K562 (cell line): ENCODE measurements around the gene CCDC148. TPM values are rescaled to one million over a fixed set of nuclear protein-coding genes. Genes with fewer than 3 reads are reported as not detected.

Experiments
- ATAC-seq: fragments of 200-7000 bp; cut with Tn5 transposase; 3 replicates; pipeline ENCODE4 v1.9.1; 2020; ENCODE audit warnings: moderate library complexity
- BruUV-seq: library from RNA; stranded (reverse); fragments of 400-500 nt; replicated peaks from 2 replicates; lab custom pipeline; 2021; lab: Mats Ljungman, UMichigan
- CTCF ChIA-PET: fragments of 300-600 bp; formaldehyde crosslinking; extraction: SDS; loops from one replicate; lab custom pipeline; 2021; ENCODE audit warnings: low intra/inter-chr PET ratio; lab: Yijun Ruan, JAX
- POLR2A ChIA-PET: fragments of 300-600, 350-650 bp; sonication (Branson Sonifier 250); formaldehyde crosslinking; extraction: SDS; loops from one replicate; lab custom pipeline; 2021; ENCODE audit warnings: antibody characterized with exemption, inconsistent platforms; lab: Yijun Ruan, JAX
- DNase-seq, 4 experiments: peaks; one replicate each; pipeline versions ENCODE4 v3.0.0 to v3.0.0-alpha.2; 2011 to 2018; ENCODE audit warnings: low spot score in 3 of 4, mixed read lengths in 3 of 4; ENCODE audit errors: extremely low read depth in 1 of 4
- FAIRE-seq: peaks from 2 replicates; lab custom pipeline; 2011; peaks lifted over from hg19 to GRCh38; lab: Jason Lieb, UNC
- H2AFZ ChIP-seq: 2 replicates; pipeline ENCODE4 v1.6.0; 2011; ENCODE audit warnings: low read depth, low read length, control low read depth, inconsistent platforms
- H3K27ac ChIP-seq: fragments of 200-600 bp; 3 replicates; pipeline ENCODE4 v1.8.0; 2011; ENCODE audit warnings: low read depth, mild to moderate bottlenecking, control low read depth, inconsistent platforms, low read length, moderate library complexity, mixed read lengths; ENCODE audit errors: extremely low read depth
- H3K27me3 ChIP-seq, 2 experiments: fragments of 300-600 bp in 1 of 2; 2 replicates in 1 of 2; 3 replicates in 1 of 2; pipeline versions ENCODE4 v1.6.0 to v1.8.0; 2011; ENCODE audit warnings: inconsistent platforms in 2 of 2, low read length in 2 of 2, mild to moderate bottlenecking in 1 of 2, mixed read lengths in 1 of 2, moderate library complexity in 1 of 2; ENCODE audit not compliant: control insufficient read depth in 2 of 2, insufficient read depth in 2 of 2
- H3K36me3 ChIP-seq: fragments of 300-600 bp; 3 replicates; pipeline ENCODE4 v1.8.0; 2011; ENCODE audit warnings: mild to moderate bottlenecking, low read length, inconsistent platforms; ENCODE audit not compliant: control insufficient read depth, insufficient read depth
- H3K4me1 ChIP-seq, 2 experiments: fragments of 200-600 bp in 1 of 2; replicated peaks in 1 of 2; 2 replicates in 1 of 2; 3 replicates in 1 of 2; pipeline versions ENCODE4 v1.5.1 to v1.8.0; 2011; ENCODE audit warnings: inconsistent platforms in 2 of 2, low read length in 2 of 2, mild to moderate bottlenecking in 1 of 2, mixed read lengths in 1 of 2, moderate library complexity in 1 of 2; ENCODE audit not compliant: control insufficient read depth in 2 of 2, insufficient read depth in 2 of 2
- H3K4me2 ChIP-seq: 2 replicates; pipeline ENCODE4 v1.6.1; 2011; ENCODE audit warnings: low read length, control low read depth, inconsistent platforms, mixed read lengths; ENCODE audit not compliant: insufficient read depth
- H3K4me3 ChIP-seq: fragments of 200-600 bp; sonication (generic), shearing (Covaris generic); 2 replicates; pipeline ENCODE4 v1.5.1; 2016; ENCODE audit warnings: control low read depth, inconsistent platforms
- H3K79me2 ChIP-seq: fragments of 200-600 bp; 3 replicates; pipeline ENCODE4 v1.8.0; 2011; ENCODE audit warnings: low read length, inconsistent platforms; ENCODE audit not compliant: control insufficient read depth, insufficient read depth
- H3K9ac ChIP-seq, 2 experiments: 2 replicates each; pipeline versions ENCODE4 v1.6.0 to v1.6.1; 2011; ENCODE audit warnings: low read depth in 2 of 2, low read length in 2 of 2, control low read depth in 1 of 2, inconsistent platforms in 1 of 2, mild to moderate bottlenecking in 1 of 2, mixed read lengths in 1 of 2; ENCODE audit not compliant: insufficient read depth in 1 of 2
- H3K9me1 ChIP-seq: one replicate; pipeline ENCODE4 v1.6.0; 2011; ENCODE audit warnings: inconsistent platforms, mild to moderate bottlenecking, low read length, moderate library complexity; ENCODE audit not compliant: control insufficient read depth, insufficient read depth
- H3K9me3 ChIP-seq: replicated peaks from 2 replicates; pipeline ENCODE4 v1.5.1; 2011; ENCODE audit warnings: low read depth, low read length, inconsistent platforms; ENCODE audit not compliant: control insufficient read depth, insufficient read depth
- H4K20me1 ChIP-seq: replicated peaks from 2 replicates; pipeline ENCODE4 v1.6.1; 2011; ENCODE audit warnings: low read length, inconsistent platforms, mixed read lengths; ENCODE audit not compliant: control insufficient read depth, insufficient read depth
- ELK1 ChIP-seq: sonication (generic); formaldehyde crosslinking; IDR thresholded peaks from 2 replicates; pipeline ENCODE4 v1.8.1; 2022; ENCODE audit warnings: missing genetic modification reagents
- NR2C1 ChIP-seq, 2 experiments: fragments of 450-650 bp; IDR thresholded peaks; 2 replicates each; pipeline ENCODE4 v1.6.1; 2017; ENCODE audit warnings: mild to moderate bottlenecking in 2 of 2, antibody characterized with exemption in 1 of 2, inconsistent platforms in 1 of 2, missing compliant biosample characterization in 1 of 2, missing genetic modification characterization in 1 of 2
- WGBS: fragments of 100-300 bp; shearing (Covaris generic); methylation state at CpG from one replicate; pipeline ENCODE4 v1.1.6; 2016; ENCODE audit warnings: low coverage, mixed read lengths; ENCODE audit not compliant: insufficient coverage; ENCODE audit errors: missing lambda C conversion rate; 5-methylcytosine and 5-hydroxymethylcytosine counted together
- in situ Hi-C: fragments of 300-500 bp; cut with MboI; formaldehyde crosslinking; loops from 4 replicates; pipeline ENCODE4 v1.15.0; 2018; ENCODE audit warnings: inconsistent platforms, mixed read lengths
- intact Hi-C: fragments of 100-400 bp; cut with micrococcal nuclease; formaldehyde crosslinking; loops from 2 replicates; pipeline ENCODE4 v1.14.2; 2022
- polyA plus RNA-seq, 8 experiments: library from polyadenylated mRNA; depleted of rRNA in 4 of 8; stranded (reverse) in 5 of 8; unstranded in 3 of 8; fragments of >200 nt; fragmentation: Nextera tagmentation in 2 of 8; fragmentation: Illumina TruSeq in 1 of 8; extraction: Ambion mirVana in 2 of 8; extraction: Trizol in 1 of 8; gene quantifications; 2 replicates each; pipeline versions ENCODE4 v1.2.1 to v1.2.3, GENCODE V29; 2011 to 2014; ENCODE audit warnings: inconsistent platforms in 1 of 8, missing spikeins in 1 of 8
- total RNA-seq, 7 experiments: library from RNA; depleted of rRNA in 6 of 7; stranded (reverse); fragments of >200 nt in 6 of 7; fragmentation: Illumina TruSeq in 2 of 7; extraction: Trizol in 2 of 7; gene quantifications; 2 replicates each; pipeline versions ENCODE4 v1.2.1 to v1.2.3, GENCODE V29; 2011 to 2021; ENCODE audit warnings: low replicate concordance in 1 of 7

CCDC148 gene
- total and polyA plus RNA-seq, 9 of the 15 experiments (the other 6 are each of a cell fraction or from before 2014, with no cell fraction given), result 0.10 to 1.4 (median 0.65) TPM

GRCh38 chr2:158319269-158319668 lies 137.3 kb downstream of the CCDC148 start:
- H3K27ac ChIP-seq, result peak overlapping the region; percentile 0; the same call in 1 of the 3 replicates
- H3K9me3 ChIP-seq, result no peaks in the 10 kb centered on the region
- peak overlapping the region; percentile 61 for H2AFZ ChIP-seq
- POLR2A ChIA-PET, result interaction anchor here (0.6 kb wide), 1 partner anchor 73 kb away, joined by 3 read pairs; no protein-coding TSS in a partner anchor
- no peaks in the 10 kb centered on the region for H3K27me3 ChIP-seq
- DNase-seq (no peak), FAIRE-seq (no peak), ATAC-seq (no peak)
- H3K4me1 ChIP-seq, result peaks cover 0 to 20% of the 10 kb centered on the region in 2 experiments; a peak in 3 of 5 replicates
- H3K9me1 ChIP-seq, result no peaks in the 10 kb centered on the region
- 33% methylated on average over 1 of the region's 1 CpG for WGBS
- H3K79me2 ChIP-seq, result no peaks in the 10 kb centered on the region
- H3K4me2 ChIP-seq, result no peak overlapping the region
- H4K20me1 ChIP-seq, result no peaks in the 10 kb centered on the region
- CTCF ChIA-PET, result no interaction called here
- no peaks in the 10 kb centered on the region for H3K36me3 ChIP-seq
- BruUV-seq, result no TSS peak
- in situ Hi-C loops, result no loop called here
- TF ChIP-seq ELK1 (CRISPR knock-in tag) (no peak), NR2C1 (IDR thresholded peaks at IDR 0.05) (no peak), NR2C1 (tag; IDR thresholded peaks at IDR 0.05) (0 out of 2 replicates have a peak, but pooled peaks have one; percentile 10)
- intact Hi-C loops, result loop anchor here (5.0 kb wide), 1 partner anchor 138 kb away; the partner anchor contains the start of genes CCDC148 and PKP4
- H3K9ac ChIP-seq, result no peak overlapping the region
- no peak overlapping the region for H3K4me3 ChIP-seq

GRCh38 chr2:158317642-158318041 lies 138.9 kb downstream of the CCDC148 start:
- no TSS peak for BruUV-seq
- ATAC-seq, result peak; percentile 77
- no peaks in the 10 kb centered on the region for H3K27me3 ChIP-seq
- H3K4me3 ChIP-seq, result no peak overlapping the region
- H3K79me2 ChIP-seq, result no peaks in the 10 kb centered on the region
- peak overlapping the region in 1 of 2 experiments; percentile 14; a peak in 1 of 4 replicates for H3K9ac ChIP-seq
- in situ Hi-C loops (no loop called here), intact Hi-C loops (loop anchor here (5.0 kb wide), 1 partner anchor 140 kb away; the partner anchor contains the start of genes CCDC148 and PKP4)
- H3K4me1 ChIP-seq, result peaks cover 4 to 26% of the 10 kb centered on the region in 2 experiments; a peak in 4 of 5 replicates
- no peak for FAIRE-seq
- no peak overlapping the region; the same call in 1 of the 2 replicates for H3K4me2 ChIP-seq
- ChIA-PET POLR2A (interaction anchor here (1.2 kb wide), 1 partner anchor 115 kb away, joined by 3 read pairs; no protein-coding TSS in a partner anchor), CTCF (no interaction called here)
- no peaks in the 10 kb centered on the region for H3K9me1 ChIP-seq
- H3K27ac ChIP-seq, result peak overlapping the region; percentile 46; the same call in 2 of the 3 replicates
- peak overlapping the region; percentile 67 for H2AFZ ChIP-seq
- WGBS, result 36% methylated on average over 2 of the region's 2 CpGs
- no peaks in the 10 kb centered on the region for H3K36me3 ChIP-seq
- H3K9me3 ChIP-seq, result no peaks in the 10 kb centered on the region
- no peaks in the 10 kb centered on the region for H4K20me1 ChIP-seq
- peak in 1 of 4 experiments; percentile 39 for DNase-seq
